Muscle of back (tissue), 11 donors: ENCODE measurements around the gene SRD5A2. TPM values are rescaled to one million over a fixed set of nuclear protein-coding genes. Genes with fewer than 3 reads are reported as not detected.
"Not testable (repeated sequence)": the region's sequence is repeated elsewhere in the genome, so short reads cannot be mapped to it uniquely, and the experiment has no call there.

ENCODE experiments used
- DNase-seq, 3 donors: peaks; one replicate each; pipeline versions ENCODE4 v3.0.0 to v3.0.0-alpha.2; 2013
- polyA plus RNA-seq, 10 donors: library from polyadenylated mRNA; unstranded; fragments of 120-200 nt; gene quantifications; one replicate each; pipeline ENCODE4 v1.2.1, GENCODE V29; 2013; ENCODE audit not compliant: insufficient read length in 10 of 10

The SRD5A2 gene
- polyA plus RNA-seq, 10 donors = 0.04 to 0.08 (median 0.05) TPM; not detected in 7

DNA sequence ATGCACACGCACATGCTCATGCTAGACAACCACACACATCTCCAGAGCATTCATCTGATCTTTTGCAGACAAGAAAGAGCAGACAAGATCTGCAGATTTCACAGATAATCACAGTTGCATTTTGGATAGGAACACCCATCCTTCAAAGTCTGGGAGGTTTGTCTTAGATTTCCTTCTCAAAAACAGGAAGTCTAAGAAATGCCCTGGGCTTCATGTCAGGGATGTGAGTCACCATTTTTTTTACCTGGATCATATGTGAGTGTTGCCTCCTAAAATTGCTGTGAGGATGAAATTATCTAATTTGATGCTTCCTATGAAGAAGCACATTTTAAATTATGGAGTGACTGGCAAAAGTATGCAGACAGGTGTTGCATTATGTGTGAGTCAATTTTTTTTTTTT is 46.1 kb downstream of the SRD5A2 start:
- DNase-seq = no peak

DNA sequence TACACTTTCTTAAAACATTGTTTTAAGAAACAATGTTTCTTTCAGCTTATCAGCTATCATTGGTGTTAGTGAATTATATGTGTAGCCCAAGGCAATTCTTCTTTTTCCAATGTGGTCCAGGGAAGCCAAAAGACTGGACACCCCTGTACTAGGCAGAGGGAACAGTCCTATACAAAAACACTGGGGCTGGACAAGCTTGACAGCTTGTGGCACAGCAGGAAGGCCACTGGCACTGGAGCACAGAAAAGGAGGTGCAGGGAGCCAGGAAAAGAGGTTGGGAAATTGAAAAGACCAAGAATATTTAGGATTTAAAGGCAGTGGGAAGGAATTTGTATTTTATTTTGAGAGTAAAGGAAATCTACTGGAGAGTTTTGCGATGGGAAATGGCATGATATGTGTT is 47.7 kb downstream of the SRD5A2 start:
- DNase-seq = no peak

- DNase-seq = no peak
These were observed 49.6 kb downstream of the SRD5A2 start for GRCh38 chr2:31531101-31531500.

- no peak for DNase-seq
These were observed 51.5 kb downstream of the SRD5A2 start for GRCh38 chr2:31529256-31529655.

DNA sequence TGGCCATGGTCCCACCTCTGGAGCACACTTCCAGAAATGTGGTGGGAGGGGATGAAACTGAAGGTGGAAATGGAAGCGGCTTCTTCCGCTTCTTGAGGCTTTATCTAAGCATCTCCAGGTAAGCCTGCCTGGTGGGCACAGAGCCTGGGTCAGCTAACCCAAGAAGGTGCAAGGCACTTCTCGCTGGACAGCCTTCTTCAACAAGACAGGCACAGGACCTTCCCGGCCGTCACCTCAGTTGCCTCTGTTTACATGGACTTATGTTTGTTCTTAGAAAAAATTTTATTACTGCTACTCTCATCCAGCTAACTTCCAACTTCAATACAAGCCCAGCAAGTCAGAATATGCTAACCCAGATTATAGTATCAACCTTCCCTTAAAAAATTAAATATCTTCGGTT is 51.9 kb downstream of the SRD5A2 start:
- no peak for DNase-seq

DNA sequence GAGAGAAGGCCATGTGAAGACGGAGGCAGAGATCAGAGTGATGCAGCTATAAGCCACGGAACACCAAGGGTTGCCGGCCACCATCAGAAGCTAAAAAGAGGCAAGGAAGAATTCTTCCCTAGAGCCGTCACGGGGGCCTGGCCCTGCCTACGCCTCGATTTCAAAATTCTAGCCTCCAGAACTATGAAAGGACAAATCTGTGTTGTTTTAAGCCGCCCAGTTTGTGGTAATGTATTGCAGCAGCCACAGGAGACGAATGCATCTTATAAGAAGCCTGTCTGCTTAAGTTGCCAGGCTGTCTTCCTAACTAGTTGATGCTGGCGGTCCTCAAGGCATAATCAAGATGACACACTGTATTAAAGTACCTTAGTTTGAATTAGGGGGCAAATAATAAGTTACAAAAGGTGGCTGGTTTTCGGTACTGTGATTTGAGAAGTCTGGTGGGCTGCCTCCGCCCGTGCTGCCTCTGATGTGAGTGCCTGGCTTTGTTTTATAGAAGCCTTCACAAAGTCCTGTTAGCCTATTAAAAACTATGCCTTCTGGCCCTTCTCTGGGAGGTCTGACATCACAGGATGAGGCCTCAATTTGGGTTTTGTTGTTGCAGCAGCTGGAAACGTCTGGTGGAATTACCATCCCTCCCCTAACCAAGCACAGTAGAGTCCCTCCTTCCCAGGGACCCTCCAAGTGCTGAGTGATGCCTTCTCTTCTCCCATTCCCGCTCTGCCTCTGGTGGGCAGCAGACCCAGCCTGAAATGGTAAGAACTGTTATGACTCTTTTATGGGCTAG is 53.6 kb downstream of the SRD5A2 start:
- no peak for DNase-seq

- no peak for DNase-seq
These were observed 54.9 kb downstream of the SRD5A2 start for GRCh38 chr2:31525876-31526275.

- DNase-seq = no peak
These were observed 56.1 kb downstream of the SRD5A2 start for GRCh38 chr2:31524592-31524991.

- peak; percentile 6 to 20 (median 17) for DNase-seq
These were observed 56.8 kb downstream of the SRD5A2 start for GRCh38 chr2:31523871-31524492.

GRCh38 chr2:31522786-31523185 is 58.0 kb downstream of the SRD5A2 start:
- DNase-seq = no peak

DNA sequence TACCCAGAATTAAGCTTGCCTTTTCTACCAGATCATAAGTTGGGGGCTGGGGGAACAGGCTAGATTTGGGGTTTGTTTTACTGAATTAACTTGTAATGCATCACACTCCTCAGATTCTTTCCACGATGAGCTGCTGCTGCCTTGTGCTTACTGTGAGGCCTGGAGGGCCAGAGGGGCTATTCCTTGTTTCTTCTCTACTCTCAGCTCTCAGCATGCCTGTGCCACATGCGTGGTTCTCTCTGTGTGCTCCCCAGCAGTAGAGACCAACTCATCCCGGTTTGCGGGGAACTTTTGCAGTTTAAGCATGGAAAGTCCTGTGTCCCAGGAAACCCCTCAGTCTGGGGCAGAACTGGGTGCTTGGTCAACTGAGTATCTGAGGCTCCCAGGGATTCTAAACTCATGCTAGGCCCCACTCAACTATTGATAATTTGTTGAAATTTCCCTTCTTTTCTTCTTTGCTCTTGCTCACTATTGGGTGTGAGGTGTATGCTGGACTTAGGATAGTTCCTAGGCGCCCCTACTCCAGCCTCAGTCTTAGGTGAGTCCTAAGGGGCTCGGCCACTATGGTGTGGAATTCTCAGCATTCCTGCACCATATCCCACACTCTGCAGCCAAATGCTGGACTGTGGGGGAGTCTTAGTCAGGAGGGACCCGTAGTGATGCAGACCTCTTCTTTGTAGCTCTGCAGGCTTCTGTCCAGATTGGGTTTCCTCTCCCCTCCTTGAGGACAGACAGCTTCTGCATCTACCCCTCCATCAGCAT is 63.1 kb downstream of the SRD5A2 start:
- no peak for DNase-seq

DNA sequence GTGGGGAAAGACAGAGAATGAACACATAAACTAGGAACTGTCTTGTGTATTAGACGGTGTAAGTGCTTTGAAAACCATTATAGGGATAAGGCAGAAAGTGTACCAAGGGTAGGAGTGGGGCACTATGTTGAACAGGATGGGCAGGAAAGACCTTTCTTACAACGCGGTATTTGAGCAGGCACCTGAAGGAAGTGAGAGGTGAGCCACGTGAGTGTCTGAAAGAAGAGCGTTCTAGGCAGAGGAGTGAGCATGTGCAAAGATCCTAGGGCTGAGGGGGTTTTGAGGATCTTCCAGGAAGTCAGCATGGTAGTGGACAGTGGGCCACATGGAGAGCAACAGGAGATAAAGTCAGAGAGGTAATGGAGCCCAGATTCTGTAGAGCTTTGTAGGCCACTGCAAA is 65.2 kb downstream of the SRD5A2 start:
- no peak for DNase-seq

GRCh38 chr2:31513553-31513952 is 67.2 kb downstream of the SRD5A2 start:
- DNase-seq = no peak

- DNase-seq = no peak
These were observed 69.4 kb downstream of the SRD5A2 start for GRCh38 chr2:31511376-31511775.

- no peak for DNase-seq
These were observed 75.6 kb downstream of the SRD5A2 start for GRCh38 chr2:31505111-31505510.

DNA sequence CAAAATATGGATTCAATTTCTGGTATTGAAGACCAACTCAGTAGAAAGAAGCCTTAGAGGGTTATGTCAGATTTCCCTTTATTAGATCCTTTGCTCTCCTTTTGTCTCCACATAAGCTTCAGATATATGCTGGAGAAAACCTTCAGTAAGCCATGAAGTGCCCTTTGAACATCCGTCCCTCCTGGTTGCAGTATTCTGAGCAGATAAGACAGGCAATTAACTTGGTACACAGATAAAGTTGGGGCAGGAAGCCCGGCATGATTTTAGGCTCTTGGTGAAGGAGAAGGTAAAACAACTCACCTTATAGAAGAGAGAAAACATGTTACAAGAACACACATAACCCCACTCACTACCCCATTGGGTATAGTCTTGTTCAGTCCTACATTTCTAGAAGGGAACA is 76.4 kb downstream of the SRD5A2 start:
- no peak for DNase-seq

DNA sequence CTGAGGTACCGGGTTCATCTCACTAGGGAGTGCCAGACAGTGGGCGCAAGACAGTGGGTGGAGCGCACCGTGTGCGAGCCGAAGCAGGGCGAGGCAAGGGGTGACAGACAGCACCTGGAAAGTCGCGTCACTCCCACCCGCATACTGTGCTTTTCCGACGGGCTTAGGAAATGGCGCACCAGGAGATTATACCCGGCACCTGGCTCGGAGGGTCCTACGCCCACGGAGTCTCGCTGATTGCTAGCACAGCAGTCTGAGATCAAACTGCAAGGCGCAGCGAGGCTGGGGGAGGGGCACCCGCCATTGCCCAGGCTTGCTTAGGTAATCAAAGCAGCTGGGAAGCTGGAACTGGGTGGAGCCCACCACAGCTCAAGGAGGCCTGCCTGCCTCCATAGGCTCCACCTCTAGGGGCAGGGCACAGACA is 84.3 kb downstream of the SRD5A2 start:
- not testable (repeated sequence) for DNase-seq

DNA sequence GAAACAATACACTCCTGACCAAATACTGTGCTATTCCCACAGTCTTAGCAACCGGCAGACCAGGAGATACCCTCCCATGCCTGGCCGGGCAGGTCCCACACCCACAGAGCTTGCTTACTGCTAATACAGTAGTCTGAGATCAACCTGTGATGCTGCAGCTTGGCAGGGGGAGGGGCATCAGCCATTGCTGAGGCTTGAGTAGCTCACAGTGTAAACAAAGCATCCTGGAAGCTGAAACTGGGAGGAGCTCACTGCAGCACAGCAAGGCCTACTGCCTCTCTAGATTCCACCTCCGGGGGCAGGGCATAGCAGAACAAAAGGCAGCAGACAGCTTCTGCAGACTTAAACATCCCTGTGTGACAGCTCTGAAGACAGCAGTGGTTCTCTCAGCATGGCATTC is 91.4 kb downstream of the SRD5A2 start:
- DNase-seq = peak in 1 of 3 donors; percentile 1

GRCh38 chr2:31483246-31483645 is 97.5 kb downstream of the SRD5A2 start:
- DNase-seq = no peak

DNA sequence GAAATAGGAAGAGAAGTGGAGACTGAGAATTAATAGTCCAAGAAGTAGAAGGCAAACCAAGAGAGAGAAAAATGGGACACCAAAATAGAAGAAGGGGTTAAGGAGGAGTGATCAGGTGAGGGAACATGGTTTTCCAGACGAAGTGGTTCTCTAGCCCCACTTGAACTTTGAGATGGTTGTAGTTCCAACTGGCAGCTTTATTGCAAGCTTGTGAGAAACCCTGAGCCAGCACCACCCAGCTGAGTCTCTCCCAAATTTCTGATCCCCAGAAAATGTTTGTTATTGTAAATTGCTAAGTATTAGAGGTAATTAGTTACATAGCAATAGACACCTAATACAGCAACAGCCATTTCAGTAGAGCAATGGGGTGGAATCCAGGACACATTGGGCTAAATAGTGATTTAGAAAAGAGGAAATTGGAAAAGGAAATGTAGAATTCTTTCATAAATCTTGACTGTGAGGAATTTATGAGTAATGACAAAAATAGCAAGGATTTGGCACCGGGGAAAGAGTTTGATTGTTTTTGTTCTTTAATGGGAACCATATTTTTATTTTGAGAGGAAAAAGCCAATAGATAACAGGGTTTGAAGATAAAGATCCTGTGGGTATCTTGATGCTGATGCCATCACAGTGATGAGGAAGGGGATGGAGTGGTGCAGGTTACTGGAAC is 104.1 kb downstream of the SRD5A2 start:
- DNase-seq = peak in 1 of 3 donors; percentile 13

- DNase-seq = peak in 1 of 3 donors; percentile 33
These were observed 105.0 kb downstream of the SRD5A2 start for GRCh38 chr2:31475692-31476091.

DNA sequence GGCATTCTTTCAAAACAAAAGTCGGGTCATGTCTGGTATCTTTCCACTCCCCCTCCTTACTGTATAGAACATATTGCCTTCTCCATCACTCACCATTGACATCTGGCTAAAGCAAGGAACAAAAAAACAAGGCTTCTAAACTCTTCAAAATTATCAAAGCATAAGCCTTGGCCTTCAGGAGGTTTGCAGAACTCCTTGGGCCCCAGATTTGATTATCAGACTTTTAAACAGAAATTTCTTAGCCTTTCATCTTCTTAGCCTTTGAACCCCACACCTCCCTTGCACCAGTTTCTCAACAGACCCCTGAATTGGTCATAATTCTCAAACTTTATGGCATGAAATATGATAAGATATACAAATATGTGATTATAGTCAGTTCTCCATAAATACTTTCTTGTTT is 106.4 kb downstream of the SRD5A2 start:
- no peak for DNase-seq
